Daoy (cell line): ENCODE results near the gene SUDS3. TPM values are rescaled to one million over a fixed set of nuclear protein-coding genes. Genes with fewer than 3 reads are reported as not detected.
"Not testable (repeated sequence)": the region's sequence is repeated elsewhere in the genome, so short reads cannot be mapped to it uniquely, and the experiment has no call there.

ENCODE experiments used
- DNase-seq: peaks from one replicate; pipeline ENCODE4 v3.0.0-alpha.2; 2015; ENCODE audit warnings: low read depth
- total RNA-seq: library from RNA; depleted of rRNA; stranded (reverse); fragments of >200 nt; shearing (Covaris generic); gene quantifications from 2 replicates; pipeline ENCODE4 v1.2.3, GENCODE V29; 2014

SUDS3 gene
- total RNA-seq, 1 experiment from 2014 or later: 60.2 TPM

DNA sequence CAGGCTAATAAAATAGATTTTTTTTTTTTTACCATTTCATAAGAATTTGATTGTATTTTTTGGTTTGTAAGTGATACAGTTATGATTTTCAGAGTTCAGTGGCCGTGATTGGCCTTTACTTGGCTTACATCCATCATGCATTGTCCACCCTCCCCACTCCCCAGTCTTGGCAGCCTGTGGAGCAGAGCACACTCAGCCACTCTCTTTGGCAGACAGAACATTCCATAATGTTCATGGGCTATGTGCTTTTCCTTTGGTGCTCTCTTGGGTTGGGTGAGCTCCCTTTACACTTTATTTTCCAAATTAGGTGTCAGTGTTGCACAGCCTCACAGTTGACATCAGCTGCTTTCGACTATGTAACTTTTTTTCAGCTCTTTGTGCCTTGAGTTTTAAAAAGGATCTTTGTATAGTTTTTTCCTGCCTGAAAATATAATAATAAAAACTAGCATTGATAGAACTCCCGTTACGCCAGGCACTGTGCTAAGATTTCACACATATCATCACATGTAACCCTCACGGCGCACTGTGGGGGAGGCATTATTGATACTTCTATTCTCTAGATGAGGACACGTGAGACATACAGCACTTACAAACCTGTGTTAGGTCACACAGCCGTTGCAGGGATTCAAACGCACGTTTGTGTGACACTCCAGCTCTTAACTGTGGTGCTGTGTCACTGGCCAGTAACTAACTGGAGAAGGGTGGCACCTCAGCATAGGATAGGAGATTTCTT, 21.5 kb downstream of the SUDS3 start:
- DNase-seq: no peak

- no peak for DNase-seq
Observed at GRCh38 chr12:118398524-118398923, 22.2 kb downstream of the SUDS3 start.

DNA sequence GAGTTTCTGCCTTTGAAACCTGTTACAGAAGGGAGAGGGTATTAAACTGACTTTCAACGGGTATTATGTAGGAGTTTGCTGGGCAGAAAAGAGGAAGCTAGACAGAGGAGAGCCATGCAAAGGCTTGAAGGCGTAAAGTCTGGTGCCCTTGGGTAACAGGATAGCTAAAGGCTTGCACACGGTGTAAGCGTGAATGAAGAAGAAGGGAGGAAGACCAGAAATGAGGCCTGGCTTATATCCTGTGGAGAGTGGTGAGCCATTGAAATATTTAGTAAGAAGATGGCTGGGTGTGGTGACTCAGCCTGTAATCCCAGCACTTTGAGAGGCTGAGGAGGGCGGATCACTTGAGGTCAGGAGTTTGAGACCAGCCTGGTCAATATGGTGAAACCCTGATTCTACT, 22.6 kb downstream of the SUDS3 start:
- no peak for DNase-seq

- DNase-seq: no peak
Observed at GRCh38 chr12:118402251-118402650, 25.9 kb downstream of the SUDS3 start.

DNA sequence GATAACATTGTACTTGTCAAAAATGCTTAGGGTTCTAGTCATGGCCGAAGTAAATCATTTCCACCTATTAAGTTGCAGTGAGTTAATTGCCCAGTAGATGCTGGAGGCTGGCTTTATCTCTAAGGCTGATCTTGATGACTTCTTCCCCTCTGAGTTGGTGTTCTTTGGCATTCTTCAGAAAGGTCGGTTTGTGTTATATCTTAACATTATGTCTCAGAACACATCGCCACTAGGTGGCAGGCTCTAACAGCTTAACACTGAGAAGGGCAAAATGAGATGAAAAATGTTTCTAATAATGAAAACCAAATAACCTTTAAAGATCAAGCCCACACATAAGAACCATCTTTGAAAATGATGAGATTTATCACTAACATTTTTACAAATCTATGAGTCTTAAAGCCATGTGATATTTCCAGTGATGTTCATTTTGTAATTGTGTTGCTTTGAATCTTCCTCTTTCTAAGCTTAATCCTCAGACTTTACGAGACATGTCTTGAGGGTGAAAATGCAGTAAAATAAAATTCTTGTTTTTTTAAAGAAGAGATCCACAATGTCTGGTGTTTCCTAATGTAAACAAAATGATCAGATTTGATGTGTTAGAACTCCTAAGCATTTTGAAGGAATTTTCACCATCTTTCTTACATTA, 28.6 kb downstream of the SUDS3 start:
- peak; percentile 54 for DNase-seq

- DNase-seq: not testable (repeated sequence)
Observed at GRCh38 chr12:118408241-118408640, 31.9 kb downstream of the SUDS3 start.

- no peak for DNase-seq
Observed at GRCh38 chr12:118409834-118410233, 33.5 kb downstream of the SUDS3 start.

- no peak for DNase-seq
Observed at GRCh38 chr12:118417942-118418341, 41.6 kb downstream of the SUDS3 start.

DNA sequence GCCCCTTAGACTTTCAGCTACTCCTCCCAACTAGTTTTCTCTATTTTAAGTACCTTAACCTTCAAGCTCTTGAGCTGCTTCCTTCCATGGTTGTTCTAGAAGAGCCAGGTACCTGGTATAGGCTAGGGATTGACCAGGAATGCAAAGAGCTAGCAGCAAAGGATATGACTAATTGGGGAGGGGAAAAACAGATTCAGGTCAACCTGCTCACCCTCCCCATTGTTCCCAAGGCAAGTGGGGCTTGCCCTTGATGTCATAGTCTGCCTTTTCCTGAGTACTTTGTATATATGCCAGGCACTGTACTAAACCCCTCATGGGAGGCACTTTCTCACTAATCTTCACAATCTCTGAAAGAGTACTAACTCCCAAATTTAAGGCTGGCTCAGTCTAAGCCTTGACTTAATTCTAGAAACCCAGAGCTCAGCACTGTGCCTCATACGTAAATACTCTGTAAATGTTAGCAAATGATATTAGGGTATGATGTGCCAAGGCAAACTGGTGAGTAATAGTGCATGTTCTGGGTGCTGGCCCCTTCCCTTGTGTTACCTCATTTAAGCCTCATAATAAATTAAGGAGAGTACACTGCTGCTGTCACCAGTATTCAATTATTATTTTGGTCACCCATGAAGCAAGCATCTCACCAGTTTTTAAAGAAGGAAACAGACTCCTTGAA, 42.2 kb downstream of the SUDS3 start:
- peak; percentile 33 for DNase-seq

DNA sequence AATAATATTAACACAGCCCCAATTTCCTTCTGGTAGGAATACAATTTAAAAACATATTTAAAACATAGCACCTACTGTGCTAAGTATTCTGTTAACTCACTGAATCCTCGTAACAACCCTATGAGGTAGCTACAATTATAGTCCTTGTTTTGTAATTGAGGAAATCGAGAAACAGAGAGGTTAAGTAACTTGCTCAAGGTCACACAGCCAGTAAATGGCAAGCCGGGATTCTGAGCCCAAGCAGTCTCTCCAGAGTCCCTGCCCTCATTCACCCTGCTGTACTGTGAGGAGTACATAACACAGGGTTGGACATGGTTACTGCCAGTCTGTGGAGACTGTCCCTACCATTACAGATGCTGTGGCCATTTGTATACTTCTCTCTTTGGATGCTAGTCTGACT, 44.3 kb downstream of the SUDS3 start:
- no peak for DNase-seq

- no peak for DNase-seq
Observed at GRCh38 chr12:118424884-118425283, 48.5 kb downstream of the SUDS3 start.

- DNase-seq: no peak
Observed at GRCh38 chr12:118425364-118425763, 49.0 kb downstream of the SUDS3 start.

- no peak for DNase-seq
Observed at GRCh38 chr12:118427819-118428218, 51.5 kb downstream of the SUDS3 start.

GRCh38 chr12:118428643-118429042, 52.3 kb downstream of the SUDS3 start:
- no peak for DNase-seq

GRCh38 chr12:118429688-118430383, 53.5 kb downstream of the SUDS3 start:
- DNase-seq: no peak

DNA sequence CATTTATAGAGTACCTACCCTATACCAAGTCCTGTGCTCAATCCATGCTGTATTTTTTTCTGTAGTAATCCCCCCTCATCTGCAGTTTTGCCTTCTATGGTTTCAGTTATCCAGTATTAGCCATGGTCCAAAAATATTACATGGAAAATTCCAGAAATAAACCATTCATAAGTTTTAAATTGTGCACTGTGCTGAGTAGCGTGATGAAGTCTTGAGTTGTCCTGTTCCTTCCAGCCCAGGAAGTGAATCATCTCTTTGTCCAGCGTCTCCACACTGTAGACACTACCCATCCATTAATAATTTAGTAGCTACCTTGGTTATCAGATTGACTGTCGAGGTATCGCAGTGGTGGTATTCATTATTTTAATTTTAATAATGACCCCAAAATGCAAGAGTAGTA, 54.2 kb downstream of the SUDS3 start:
- no peak for DNase-seq

DNA sequence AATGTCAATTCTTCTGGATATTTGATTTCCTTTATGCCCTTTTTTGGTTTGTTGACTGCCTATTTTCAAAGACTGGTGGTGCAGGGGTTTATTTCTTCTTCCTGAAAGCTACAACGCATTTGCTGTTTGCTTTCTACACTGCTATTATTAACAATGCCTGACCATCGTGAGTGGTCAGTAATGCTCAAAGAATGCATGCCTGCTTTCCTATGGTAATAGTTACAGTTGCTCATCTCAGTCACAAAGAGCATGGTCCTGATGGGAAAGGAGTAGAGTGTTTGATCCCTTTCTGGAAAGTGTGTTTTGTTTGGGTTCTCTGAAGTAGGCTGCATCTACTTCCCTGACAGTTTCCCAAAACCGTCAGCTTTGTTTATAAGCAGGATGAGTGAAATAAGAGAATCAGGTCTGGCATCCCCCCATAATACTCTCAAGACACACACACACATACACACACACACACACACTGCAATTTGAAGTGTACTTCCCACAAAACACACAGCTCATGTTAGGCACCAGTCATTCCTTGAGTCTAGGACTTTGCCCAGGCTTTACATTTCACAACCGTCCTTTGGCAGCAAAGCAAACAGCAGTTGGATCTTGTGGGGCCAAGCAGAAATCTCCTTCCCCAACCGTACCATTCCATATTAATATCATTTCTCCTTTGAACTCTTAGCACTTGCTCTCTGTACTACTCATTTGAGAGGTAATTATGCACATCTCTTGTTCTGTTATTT, 56.6 kb downstream of the SUDS3 start:
- no peak for DNase-seq

- no peak for DNase-seq
Observed at GRCh38 chr12:118436002-118436730, 59.8 kb downstream of the SUDS3 start.

GRCh38 chr12:118436986-118437385, 60.6 kb downstream of the SUDS3 start:
- no peak for DNase-seq

GRCh38 chr12:118439068-118439467, 62.7 kb downstream of the SUDS3 start:
- DNase-seq: no peak

GRCh38 chr12:118446247-118446646, 69.9 kb downstream of the SUDS3 start:
- DNase-seq: no peak
